Measurements from ENCODE around the gene MRPL10. TPM values are rescaled to one million over a fixed set of nuclear protein-coding genes. Genes with fewer than 3 reads are reported as not detected.

The MRPL10 gene
- total and polyA plus RNA-seq, 2 of the 8 experiments (the other 6 are each of a cell fraction or from before 2014, with no cell fraction given), result 85.3 to 214 TPM

DNA sequence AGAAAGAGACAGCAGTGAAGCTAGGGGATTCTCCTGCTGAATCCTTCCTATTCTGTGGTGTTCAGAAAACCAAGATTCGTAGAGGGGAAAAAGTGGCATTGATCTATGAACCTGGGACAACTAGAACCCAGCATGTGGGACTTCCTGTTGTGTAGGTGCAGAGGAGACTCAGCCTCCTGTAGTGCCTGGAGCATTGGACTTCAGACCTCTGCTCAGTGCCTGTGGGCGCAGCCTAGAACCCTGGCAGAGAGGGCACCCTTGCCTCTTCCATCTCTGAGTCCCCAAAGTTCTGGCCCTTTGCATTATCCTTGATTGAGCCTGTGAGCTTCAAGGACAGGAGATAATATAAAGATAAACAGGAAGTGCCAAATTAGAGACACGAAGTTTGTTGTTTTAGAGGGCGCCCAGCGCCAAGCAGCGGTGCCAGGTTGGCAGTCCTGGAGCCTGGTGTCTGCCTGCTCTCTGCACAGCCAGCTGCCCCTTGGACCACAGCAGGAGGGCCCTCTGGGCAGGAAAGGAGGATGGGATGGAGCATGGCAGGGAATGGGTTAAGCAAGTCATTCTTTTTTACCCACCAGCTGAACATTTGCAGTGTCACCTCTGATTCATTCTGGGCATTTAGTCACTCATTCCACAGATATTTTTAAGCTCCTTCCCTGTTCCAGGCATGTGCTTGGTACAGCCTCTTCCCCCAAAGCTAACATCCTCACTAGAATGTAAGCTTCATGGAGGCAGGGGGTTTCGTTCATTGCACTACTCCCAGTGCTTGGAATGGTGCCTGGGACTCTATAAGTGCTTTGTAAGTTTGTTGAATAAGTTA, 31.5 kb upstream of the MRPL10 start:
- no peak overlapping the region for H3K4ac ChIP-seq (replicated peaks; ENCODE audit: insufficient read length, low read depth, low read length)
- H2AFZ ChIP-seq (ENCODE audit: low read length), result no peak overlapping the region
- H3K23me2 ChIP-seq (ENCODE audit: low read depth, low read length), result no peaks in the 10 kb centered on the region
- no peaks in the 10 kb centered on the region for H3K79me1 ChIP-seq (ENCODE audit: low read depth, low read length)
- no peaks in the 10 kb centered on the region for H3K79me2 ChIP-seq (ENCODE audit: control insufficient read depth in 1 of 2, insufficient read depth in 2 of 2, low read length in 2 of 2)
- no peaks in the 10 kb centered on the region for H4K20me1 ChIP-seq (replicated peaks in 1 of 2; ENCODE audit: control insufficient read depth in 1 of 2, insufficient read depth in 2 of 2, low read length in 2 of 2)
- no peak for DNase-seq (ENCODE audit: low read depth in 1 of 2, low spot score in 2 of 2)
- no peak overlapping the region for H2AK5ac ChIP-seq (ENCODE audit: low read depth, low read length)
- H2BK12ac ChIP-seq (ENCODE audit: low read depth, low read length), result no peak overlapping the region
- no peak overlapping the region for H2BK20ac ChIP-seq (ENCODE audit: low read length)
- 86% methylated on average over 7 of the region's 7 CpGs; no CpG with 5 or more reads in 1 of the 2 experiments for WGBS, 2 experiments (ENCODE audit: extremely low coverage in 1 of 2, insufficient coverage in 1 of 2, insufficient read length in 1 of 2, insufficient replicate concordance in 2 of 2, low coverage in 1 of 2, low lambda C conversion rate in 2 of 2, missing lambda C conversion rate in 1 of 2)
- H2BK5ac ChIP-seq (ENCODE audit: low read depth, low read length), result no peak overlapping the region
- no peaks in the 10 kb centered on the region for H3K36me3 ChIP-seq (ENCODE audit: control insufficient read depth in 2 of 4, insufficient read depth in 4 of 4, low read length in 3 of 4)
- H3K56ac ChIP-seq (replicated peaks; ENCODE audit: insufficient read length, low read depth, low read length), result no peak overlapping the region
- H3K4me2 ChIP-seq (ENCODE audit: insufficient read depth in 1 of 2, low read depth in 2 of 2, low read length in 2 of 2), result no peak overlapping the region
- no peak overlapping the region for H3K4me3 ChIP-seq (ENCODE audit: extremely low read depth in 1 of 4, insufficient read depth in 2 of 4, low read depth in 3 of 4, low read length in 4 of 4)
- no peak overlapping the region for H3K23ac ChIP-seq (ENCODE audit: insufficient read length)
- ChIA-PET POLR2A (ENCODE audit: partially characterized antibody) (interaction anchor here (1.1 to 3.0 kb wide), 6 partner anchors 9 to 37 kb away, joined by 3 to 10 read pairs (median 4); no protein-coding TSS in a partner anchor), CTCF (ENCODE audit: partially characterized antibody) (interaction anchor here (1.1 to 33.0 kb wide), 4 partner anchors 11 to 24 kb away, joined by 3 to 1206 read pairs (median 189); partner anchors contain the start of genes SCRN2, SP2 and SP6)
- H3K27me3 ChIP-seq (replicated peaks in 1 of 4; ENCODE audit: control insufficient read depth in 3 of 4, extremely low read depth in 1 of 4, insufficient read depth in 3 of 4, low read length in 3 of 4), result peaks cover 0 to 2% (median under 1%) of the 10 kb centered on the region in 4 experiments; a peak in 4 of 7 replicates
- no peak overlapping the region for H4K91ac ChIP-seq (replicated peaks; ENCODE audit: insufficient read length, low read length)
- H2BK15ac ChIP-seq (ENCODE audit: low read length), result no peak overlapping the region
- H2BK120ac ChIP-seq (replicated peaks; ENCODE audit: low read depth, low read length), result no peak overlapping the region
- no peak overlapping the region for H3K9ac ChIP-seq (replicated peaks in 1 of 4; ENCODE audit: extremely low read depth in 1 of 4, low read depth in 3 of 4, low read length in 3 of 4)
- no peak overlapping the region for H4K5ac ChIP-seq (ENCODE audit: insufficient read length, low read depth, low read length)
- H3K27ac ChIP-seq (ENCODE audit: low read depth, low read length), result no peak overlapping the region
- H3K18ac ChIP-seq (ENCODE audit: extremely low read depth, low read length), result no peak overlapping the region
- H3K4me1 ChIP-seq (replicated peaks in 1 of 4; ENCODE audit: control insufficient read depth in 3 of 4, insufficient read depth in 4 of 4, low read length in 3 of 4), result peaks cover 0 to 4% (median 0%) of the 10 kb centered on the region in 4 experiments; a peak in 1 of 7 replicates
- no peak for FAIRE-seq
- no peaks in the 10 kb centered on the region for H3K9me3 ChIP-seq (ENCODE audit: insufficient read depth in 2 of 2, low read depth in 1 of 2, low read length in 1 of 2)
- no peak overlapping the region for H3K14ac ChIP-seq (ENCODE audit: insufficient read length)
- H4K8ac ChIP-seq (ENCODE audit: extremely low read depth, insufficient read depth, low read length), result no peak overlapping the region
- TF ChIP-seq HDAC6 (IDR thresholded peaks at IDR 0.05; ENCODE audit: low read depth, low read length) (no peak), EGR1 (IDR thresholded peaks at IDR 0.05; ENCODE audit: borderline replicate concordance, low read depth, low read length) (no peak), CEBPB (IDR thresholded peaks at IDR 0.05; ENCODE audit: low read depth, low read length) (no peak), TEAD4 (IDR thresholded peaks at IDR 0.05; ENCODE audit: low read depth, low read length) (no peak), SUZ12 (IDR thresholded peaks at IDR 0.05; ENCODE audit: low read length) (no peak), TCF12 (IDR thresholded peaks at IDR 0.05; ENCODE audit: low read depth, low read length) (no peak), KDM5A (IDR thresholded peaks at IDR 0.05; ENCODE audit: low read length) (no peak), PHF8 (conservative IDR thresholded peaks at IDR 0.05; ENCODE audit: low read depth, low read length) (no peak), TBP (IDR thresholded peaks at IDR 0.05; ENCODE audit: low read depth, low read length) (no peak), FOSL1 (IDR thresholded peaks at IDR 0.05; ENCODE audit: insufficient read depth, low read depth, low read length) (no peak), RNF2 (IDR thresholded peaks at IDR 0.05; ENCODE audit: borderline replicate concordance, low read depth, low read length, missing control alignments, poor library complexity, severe bottlenecking) (no peak), RAD21 (IDR thresholded peaks at IDR 0.05 in 1 of 2, conservative IDR thresholded peaks at IDR 0.05 in 1 of 2; ENCODE audit: low read depth in 2 of 2, low read length in 2 of 2) (no peak)

Data from H1 (cell line).